ENCODE data around the gene YIPF6.
"Not testable (repeated sequence)": the region's sequence is repeated elsewhere in the genome, so short reads cannot be mapped to it uniquely, and the experiment has no call there.

The YIPF6 gene

DNA sequence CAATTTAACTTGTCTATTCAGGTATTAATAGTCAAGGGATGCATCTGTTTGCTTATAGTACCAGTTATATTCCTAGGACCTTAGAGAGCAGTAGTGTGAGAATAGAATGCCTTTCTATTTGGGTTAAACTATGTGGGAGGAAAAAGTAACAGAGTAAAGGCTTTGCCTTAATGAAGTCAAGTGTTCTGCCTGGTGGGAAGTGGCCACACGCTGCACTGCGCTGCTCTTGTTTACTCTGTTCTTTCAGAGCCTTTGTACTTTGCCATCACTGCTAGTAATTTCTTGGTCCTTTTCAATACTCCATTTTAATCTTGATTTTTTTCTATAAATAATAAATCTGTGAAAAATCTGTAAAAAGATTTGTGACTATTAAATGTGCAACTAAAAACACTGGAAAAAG is 38.0 kb downstream of the YIPF6 start:
- TF ChIP-seq ZNF274 (IDR thresholded peaks at IDR 0.05; ENCODE audit: low read depth, low read length), result no peak
- no peak overlapping the region for H3K4me3 ChIP-seq (ENCODE audit: low read length)

DNA sequence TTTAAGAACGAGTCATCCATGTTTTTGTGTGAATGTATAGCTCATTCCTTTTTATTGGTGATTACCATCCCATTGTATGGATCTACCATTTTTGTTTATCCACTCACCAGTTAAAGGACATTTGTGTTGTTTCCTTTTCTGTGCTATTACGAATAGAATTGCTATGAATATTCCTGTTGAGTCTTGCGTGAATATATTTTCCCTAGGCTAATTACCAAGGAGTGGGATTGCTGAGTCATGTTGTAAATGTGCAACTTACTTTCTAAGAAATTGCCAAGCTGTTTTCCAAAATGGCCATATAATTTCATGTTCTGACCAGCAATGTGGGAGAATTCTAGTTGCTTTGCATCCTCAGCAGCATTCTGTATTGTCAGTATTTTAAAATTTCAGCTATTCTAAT is 51.3 kb downstream of the YIPF6 start:
- TF ChIP-seq ZNF274 (IDR thresholded peaks at IDR 0.05; ENCODE audit: low read depth, low read length), result no peak
- no peak overlapping the region for H3K4me3 ChIP-seq (ENCODE audit: low read length)

DNA sequence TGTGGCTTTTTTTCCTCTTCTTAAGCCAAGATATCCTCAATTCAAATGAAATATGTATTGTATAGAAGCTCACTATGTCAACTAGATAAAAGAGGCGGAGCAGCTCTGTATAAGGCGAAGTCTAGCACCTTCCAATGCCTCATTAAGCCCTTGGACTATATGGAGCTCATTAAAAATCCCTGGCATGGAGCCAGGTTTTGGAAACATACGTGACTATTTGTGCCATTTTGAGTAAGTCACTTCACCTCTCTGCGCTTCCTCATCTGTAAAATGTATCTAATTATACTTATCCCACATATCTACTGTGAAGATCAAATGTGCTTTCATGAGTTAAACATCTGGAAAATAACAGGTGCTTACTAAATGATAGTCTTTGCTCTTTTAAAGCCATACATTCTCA is 57.2 kb downstream of the YIPF6 start:
- no peak for TF ChIP-seq ZNF274 (IDR thresholded peaks at IDR 0.05; ENCODE audit: low read depth, low read length)
- no peak overlapping the region for H3K4me3 ChIP-seq (ENCODE audit: low read length)

DNA sequence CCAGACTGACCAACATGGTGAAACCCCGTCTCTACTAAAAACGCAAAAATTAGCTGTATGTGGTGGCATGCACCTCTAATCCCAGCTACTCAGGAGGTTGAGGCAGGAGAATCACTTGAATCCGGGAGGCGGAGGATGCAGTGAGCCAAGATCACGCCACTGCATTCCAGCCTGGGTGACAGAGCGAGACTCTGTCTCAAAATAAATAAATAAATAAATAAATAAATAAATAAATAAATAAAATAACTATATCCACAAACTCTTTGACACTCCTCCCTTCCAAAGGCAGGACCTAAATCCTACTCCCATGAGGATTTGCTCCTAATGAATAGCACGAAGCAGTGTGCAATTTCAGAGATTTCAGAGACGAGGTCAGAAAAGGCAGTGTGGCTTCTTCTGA is 58.3 kb downstream of the YIPF6 start:
- not testable (repeated sequence) for H3K4me3 ChIP-seq (ENCODE audit: low read length)

DNA sequence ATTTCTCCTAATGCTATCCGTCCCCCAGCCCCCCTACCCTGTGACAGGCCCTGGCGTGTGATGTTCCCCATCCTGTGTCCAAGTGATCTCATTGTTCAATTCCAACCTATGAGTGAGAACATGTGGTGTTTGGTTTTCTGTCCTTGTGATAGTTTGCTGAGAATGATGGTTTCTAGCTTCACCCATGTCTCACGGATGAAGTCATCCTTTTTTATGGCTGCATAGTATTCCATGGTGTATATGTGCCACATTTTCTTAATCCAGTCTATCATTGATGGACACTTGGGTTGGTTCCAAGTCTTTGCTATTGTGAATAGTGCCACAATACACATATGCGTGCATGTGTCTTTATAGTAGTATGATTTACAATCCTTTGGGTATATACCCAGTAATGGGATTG is 61.1 kb downstream of the YIPF6 start:
- H3K4me3 ChIP-seq (ENCODE audit: low read length), result not testable (repeated sequence)

DNA sequence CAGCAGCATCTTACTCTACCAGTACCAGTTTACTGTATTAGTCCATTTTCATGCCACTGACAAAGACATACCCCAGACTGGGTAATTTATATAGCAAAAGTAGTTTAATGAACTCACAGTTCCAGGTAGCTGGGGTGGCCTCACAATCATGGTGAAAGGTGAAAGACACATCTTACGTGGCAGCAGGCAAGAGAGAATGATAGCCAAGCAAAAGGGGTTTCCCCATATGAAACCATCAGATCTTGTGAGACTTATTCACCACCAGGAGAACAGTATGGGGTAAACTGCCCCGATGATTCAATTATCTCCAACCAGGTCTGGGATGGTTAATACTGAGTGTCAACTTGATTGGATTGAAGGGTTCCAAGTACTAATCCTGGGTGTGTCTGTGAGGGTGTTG is 69.3 kb downstream of the YIPF6 start:
- TF ChIP-seq ZNF274 (IDR thresholded peaks at IDR 0.05; ENCODE audit: low read depth, low read length), result no peak

DNA sequence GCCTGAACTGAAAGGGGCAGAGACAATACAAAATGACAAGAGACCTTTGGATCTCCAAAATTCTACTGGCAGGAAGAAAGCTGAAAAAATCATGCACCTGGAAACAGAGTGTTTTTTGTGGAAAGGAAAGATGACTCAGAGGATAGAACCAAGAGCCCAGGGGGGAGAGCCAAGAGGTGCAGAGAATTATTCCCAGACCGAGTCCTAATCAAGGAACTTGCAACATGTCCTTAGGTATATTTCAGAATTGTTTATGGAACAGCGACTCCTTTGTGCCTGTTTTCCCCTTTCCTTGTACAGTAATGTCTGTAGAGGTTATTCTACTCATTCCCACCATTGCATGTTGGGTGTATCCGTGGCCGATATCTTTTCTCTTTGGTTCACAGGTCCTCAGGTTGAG is 71.7 kb downstream of the YIPF6 start:
- TF ChIP-seq ZNF274 (IDR thresholded peaks at IDR 0.05; ENCODE audit: low read depth, low read length), result no peak
- H3K4me3 ChIP-seq (ENCODE audit: low read length), result no peak overlapping the region

More for the DNA sequence above, 69.3 kb downstream of the YIPF6 start:
- no peak overlapping the region for H3K4me3 ChIP-seq (ENCODE audit: low read length)

DNA sequence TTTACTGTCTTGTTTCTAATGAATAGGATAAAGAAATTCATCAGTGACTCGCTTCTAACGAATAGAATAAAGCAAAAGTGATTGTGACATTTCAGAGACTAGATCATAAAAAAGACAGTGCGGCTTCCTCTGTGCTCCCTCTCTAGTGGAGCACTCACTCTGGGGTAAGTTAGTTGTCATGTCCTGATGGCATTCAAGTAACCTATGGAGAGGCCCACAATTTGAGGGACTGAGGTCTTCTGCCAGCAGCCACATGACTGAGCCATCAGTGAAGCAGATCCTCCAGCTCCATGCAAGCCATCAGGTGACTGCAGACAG is 72.4 kb downstream of the YIPF6 start:
- no peak overlapping the region for H3K4me3 ChIP-seq (ENCODE audit: low read length)
- TF ChIP-seq ZNF274 (IDR thresholded peaks at IDR 0.05; ENCODE audit: low read depth, low read length), result no peak

DNA sequence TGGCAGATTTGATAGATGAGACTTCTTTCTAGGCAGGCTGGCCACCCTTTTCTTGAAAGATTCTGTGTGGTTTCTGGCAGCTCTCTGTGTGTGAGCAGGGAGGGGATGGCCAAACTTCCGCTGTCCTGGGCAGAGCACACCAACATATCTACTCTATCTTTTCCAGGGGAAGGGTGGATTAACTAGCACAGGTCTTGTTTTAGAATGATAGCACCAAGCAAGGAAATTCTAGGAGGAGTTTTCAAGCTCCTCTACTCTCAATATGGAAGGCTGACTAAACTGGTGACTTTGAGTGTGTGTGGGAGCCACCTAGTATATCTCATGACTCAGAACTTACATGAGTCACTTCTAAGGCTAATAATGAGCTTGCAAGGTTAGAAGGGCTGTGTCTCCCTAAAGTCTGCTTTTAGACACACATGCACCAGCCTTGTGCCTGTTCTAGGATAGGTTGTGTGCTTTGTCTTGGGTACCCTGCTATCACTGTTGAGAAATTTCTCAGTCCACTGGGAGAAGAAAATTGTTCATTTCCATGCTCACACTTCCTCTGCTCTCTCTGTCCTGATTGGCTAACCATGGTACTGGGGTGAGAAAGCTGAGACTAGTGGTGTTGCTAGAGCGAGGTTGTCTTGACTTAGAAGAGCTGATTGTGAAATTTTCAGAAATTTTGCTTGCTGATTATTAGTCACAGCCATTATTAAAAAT is 72.9 kb downstream of the YIPF6 start:
- no peak overlapping the region for H3K4me3 ChIP-seq (ENCODE audit: low read length)
- TF ChIP-seq ZNF274 (IDR thresholded peaks at IDR 0.05; ENCODE audit: low read depth, low read length), result no peak

DNA sequence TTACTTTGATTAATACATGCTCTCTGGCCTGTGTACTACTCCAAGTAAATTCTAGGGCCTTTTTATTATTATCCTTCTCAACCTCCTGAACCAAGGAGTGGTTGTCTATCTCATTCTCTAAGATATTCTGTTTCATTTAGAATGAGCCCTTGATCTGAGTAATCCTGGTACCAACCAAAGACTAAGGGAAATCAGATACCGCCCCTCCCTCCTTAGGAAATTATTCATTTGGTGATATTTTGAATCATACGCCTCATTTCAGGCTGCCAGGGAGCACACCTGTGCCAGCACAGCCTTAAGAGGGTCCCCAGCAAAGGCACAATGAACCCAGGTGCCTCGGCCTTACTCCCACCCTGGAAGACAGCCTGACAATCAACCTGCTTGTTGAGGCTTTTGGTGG is 75.4 kb downstream of the YIPF6 start:
- H3K4me3 ChIP-seq (ENCODE audit: low read length), result no peak overlapping the region
- no peak for TF ChIP-seq ZNF274 (IDR thresholded peaks at IDR 0.05; ENCODE audit: low read depth, low read length)

DNA sequence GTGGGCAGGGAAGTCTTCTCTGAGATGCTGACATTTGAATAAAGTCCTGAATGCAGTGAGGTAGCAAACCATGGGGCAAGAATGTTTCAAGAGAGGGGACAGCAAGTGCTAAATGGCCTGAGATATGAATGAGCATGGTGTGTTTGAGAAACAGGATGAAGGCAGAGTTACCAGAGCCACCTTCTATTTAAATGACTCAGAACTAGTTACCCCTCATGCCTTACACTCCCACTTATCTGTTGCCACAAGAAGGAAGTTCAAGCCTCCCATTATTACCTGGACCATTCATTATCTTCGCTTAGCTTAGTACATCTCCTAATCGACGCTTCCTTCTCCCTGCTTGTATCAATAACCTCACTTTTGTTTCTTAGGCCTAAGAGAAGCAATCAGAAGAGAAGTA is 81.0 kb downstream of the YIPF6 start:
- TF ChIP-seq ZNF274 (IDR thresholded peaks at IDR 0.05; ENCODE audit: low read depth, low read length), result no peak
- H3K4me3 ChIP-seq (ENCODE audit: low read length), result no peak overlapping the region

DNA sequence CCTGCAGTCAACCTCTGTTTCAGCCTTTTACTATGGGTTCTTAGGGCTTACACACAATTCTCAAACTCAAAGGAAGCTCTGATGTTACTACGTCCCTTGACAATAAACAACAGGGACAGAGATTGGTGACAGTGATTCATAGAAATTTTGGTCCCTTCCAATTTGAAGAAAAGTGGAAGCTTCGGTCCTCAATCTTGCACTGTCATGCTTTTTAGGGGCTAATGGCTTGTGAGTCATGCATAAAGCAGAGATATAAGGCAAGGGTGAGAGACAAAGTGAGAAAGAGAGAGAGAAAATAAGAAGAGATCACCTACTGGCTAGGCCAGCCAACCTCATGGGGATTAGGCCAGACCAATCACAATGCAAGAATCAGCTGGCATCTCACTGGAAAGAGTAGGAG is 85.4 kb downstream of the YIPF6 start:
- H3K4me3 ChIP-seq (ENCODE audit: low read length), result no peak overlapping the region
- no peak for TF ChIP-seq ZNF274 (IDR thresholded peaks at IDR 0.05; ENCODE audit: low read depth, low read length)

Data from GM08714 (cell line).